SK-N-SH treated with all-trans-retinoic acid at 6 μM for 48 hours (cell line): ENCODE measurements around the gene SAMHD1.

Experiments used
- ARNTL ChIP-seq: fragments of 450-650 bp; formaldehyde crosslinking; IDR thresholded peaks from 2 replicates; pipeline ENCODE4 v1.5.0; 2020; ENCODE audit warnings: low read depth, mild to moderate bottlenecking, moderate library complexity, borderline replicate concordance
- CREB5 ChIP-seq: fragments of 250-450 bp; sonication (Bioruptor Pico); IDR thresholded peaks from 2 replicates; pipeline ENCODE4 v1.5.1; 2020; ENCODE audit warnings: low read depth, mild to moderate bottlenecking, moderate library complexity
- ISL1 ChIP-seq: fragments of 250-450 bp; sonication (Bioruptor Pico); IDR thresholded peaks from 2 replicates; pipeline ENCODE4 v2.1.2; 2022; ENCODE audit warnings: mild to moderate bottlenecking, moderate library complexity
- PATZ1 ChIP-seq: fragments of 250-450 bp; sonication (Bioruptor Pico); IDR thresholded peaks from 2 replicates; pipeline ENCODE4 v1.8.0; 2020; ENCODE audit warnings: mild to moderate bottlenecking, moderate library complexity, borderline replicate concordance
- PPARA ChIP-seq: fragments of 250-450 bp; sonication (Bioruptor Pico); IDR thresholded peaks from 2 replicates; pipeline ENCODE4 v1.5.0; 2020; ENCODE audit warnings: mild to moderate bottlenecking, borderline replicate concordance
- RARB ChIP-seq: fragments of 250-450 bp; sonication (Bioruptor Pico); IDR thresholded peaks from 2 replicates; pipeline ENCODE4 v1.8.0; 2021; ENCODE audit warnings: mild to moderate bottlenecking, moderate library complexity
- TOX ChIP-seq: fragments of 250-450 bp; sonication (Bioruptor Pico); IDR thresholded peaks from 2 replicates; pipeline ENCODE4 v1.8.0; 2021; ENCODE audit warnings: mild to moderate bottlenecking, moderate library complexity, borderline replicate concordance
- ZC3H10 ChIP-seq: fragments of 250-450 bp; sonication (Bioruptor Pico); IDR thresholded peaks from 2 replicates; pipeline ENCODE4 v1.5.1; 2021; ENCODE audit warnings: mild to moderate bottlenecking, moderate library complexity
- ZFP3 ChIP-seq: fragments of 250-450 bp; sonication (Bioruptor Pico); IDR thresholded peaks from 2 replicates; pipeline ENCODE4 v1.5.0; 2020; ENCODE audit warnings: mild to moderate bottlenecking, moderate library complexity
- ZFP30 ChIP-seq: fragments of 450-650 bp; formaldehyde crosslinking; IDR thresholded peaks from 2 replicates; pipeline ENCODE4 v1.5.0; 2022; ENCODE audit warnings: mild to moderate bottlenecking, moderate library complexity
- ZNF565 ChIP-seq: fragments of 450-650 bp; formaldehyde crosslinking; conservative IDR thresholded peaks from 2 replicates; pipeline ENCODE4 v1.5.0; 2020; ENCODE audit warnings: low read depth, mild to moderate bottlenecking, moderate library complexity
- ZNF70 ChIP-seq: fragments of 450-650 bp; formaldehyde crosslinking; IDR thresholded peaks from 2 replicates; pipeline ENCODE4 v1.5.0; 2020; ENCODE audit warnings: mild to moderate bottlenecking, moderate library complexity
- TF ChIP-seq, protein P1 (sequence below): fragments of 250-450 bp; sonication (Bioruptor Pico); IDR thresholded peaks from 2 replicates; pipeline ENCODE4 v1.8.0; 2021; ENCODE audit warnings: low read depth, mild to moderate bottlenecking, moderate library complexity, borderline replicate concordance

- TF ChIP-seq PATZ1 (CRISPR knock-in tag) (no peak), PPARA (CRISPR knock-in tag) (no peak), ISL1 (CRISPR knock-in tag) (no peak), TOX (no peak), ARNTL (no peak), RARB (CRISPR knock-in tag) (no peak), CREB5 (no peak), ZFP30 (no peak), ZNF70 (no peak), ZFP3 (CRISPR knock-in tag) (no peak), ZNF565 (CRISPR knock-in tag) (no peak), ZC3H10 (CRISPR knock-in tag) (no peak)
- TF ChIP-seq, protein P1, sequence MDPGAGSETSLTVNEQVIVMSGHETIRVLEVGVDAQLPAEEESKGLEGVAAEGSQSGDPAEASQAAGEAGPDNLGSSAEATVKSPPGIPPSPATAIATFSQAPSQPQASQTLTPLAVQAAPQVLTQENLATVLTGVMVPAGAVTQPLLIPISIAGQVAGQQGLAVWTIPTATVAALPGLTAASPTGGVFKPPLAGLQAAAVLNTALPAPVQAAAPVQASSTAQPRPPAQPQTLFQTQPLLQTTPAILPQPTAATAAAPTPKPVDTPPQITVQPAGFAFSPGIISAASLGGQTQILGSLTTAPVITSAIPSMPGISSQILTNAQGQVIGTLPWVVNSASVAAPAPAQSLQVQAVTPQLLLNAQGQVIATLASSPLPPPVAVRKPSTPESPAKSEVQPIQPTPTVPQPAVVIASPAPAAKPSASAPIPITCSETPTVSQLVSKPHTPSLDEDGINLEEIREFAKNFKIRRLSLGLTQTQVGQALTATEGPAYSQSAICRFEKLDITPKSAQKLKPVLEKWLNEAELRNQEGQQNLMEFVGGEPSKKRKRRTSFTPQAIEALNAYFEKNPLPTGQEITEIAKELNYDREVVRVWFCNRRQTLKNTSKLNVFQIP (CRISPR knock-in tag): no peak
These were observed 102.0 kb downstream of the SAMHD1 start for GRCh38 chr20:36849333-36850065.
